Measurements from ENCODE around the gene GPRIN1. TPM values are rescaled to one million over a fixed set of nuclear protein-coding genes. Genes with fewer than 3 reads are reported as not detected.
A peak's percentile ranks its signal among the peaks of the same experiment; 100 is the strongest.
"Not testable (repeated sequence)": the region's sequence is repeated elsewhere in the genome, so short reads cannot be mapped to it uniquely, and the experiment has no call there.

GPRIN1 gene
- total RNA-seq, 1 donor from 2014 or later = 3.2 TPM

DNA sequence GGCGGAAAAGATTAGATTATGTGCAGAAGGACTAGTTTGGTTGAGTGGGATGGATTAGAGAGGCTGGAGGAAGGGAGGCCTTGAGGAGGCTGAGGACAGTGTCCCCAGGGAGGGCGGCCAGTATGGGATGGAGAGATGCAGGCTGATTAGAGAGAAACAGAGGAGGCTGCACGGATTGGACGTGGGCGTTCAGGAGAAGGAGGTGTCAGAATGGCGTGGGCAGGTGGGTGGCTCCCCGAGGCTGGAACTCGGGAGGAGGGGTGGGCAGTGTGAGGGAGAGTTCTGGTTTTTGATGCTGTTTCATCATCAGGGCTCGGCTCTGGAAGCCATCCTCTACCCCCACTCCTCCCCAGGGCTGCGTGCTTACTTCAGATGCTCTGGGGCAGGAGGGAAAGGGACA lies 47.8 kb downstream of the GPRIN1 start:
- H3K27ac Mint-ChIP-seq = no peak overlapping the region
- peaks cover 7% of the 10 kb centered on the region for H3K27me3 Mint-ChIP-seq (ENCODE audit: insufficient read depth)
- intact Hi-C loops (cut with micrococcal nuclease) = no loop called here
- no peak overlapping the region for H3K4me3 Mint-ChIP-seq
- H3K4me1 Mint-ChIP-seq (ENCODE audit: low read depth) = peaks cover 27% of the 10 kb centered on the region
- no peaks in the 10 kb centered on the region for H3K36me3 Mint-ChIP-seq (ENCODE audit: low read depth)
- no peak for DNase-seq (ENCODE audit: low spot score)
- no peaks in the 10 kb centered on the region for H3K9me3 Mint-ChIP-seq

DNA sequence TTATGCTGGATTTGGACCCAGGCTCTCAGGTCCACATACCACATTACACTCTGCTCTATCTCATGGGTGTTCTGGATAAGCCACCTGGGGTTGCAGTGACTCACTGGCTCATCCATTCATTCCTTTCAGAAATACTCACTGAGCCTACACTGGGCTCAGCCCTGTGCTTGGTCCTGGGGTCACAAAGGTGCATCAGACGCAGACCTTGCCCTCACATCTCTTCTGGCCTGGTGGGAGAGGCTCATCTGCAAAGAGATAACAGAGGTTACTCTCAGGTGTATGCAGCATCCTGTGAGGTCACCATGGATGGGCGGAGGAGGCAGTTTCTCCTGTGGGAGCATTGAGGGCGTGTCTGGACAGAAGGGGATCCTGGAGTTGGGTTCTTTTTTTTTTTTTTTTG lies 48.7 kb downstream of the GPRIN1 start:
- Mint-ChIP-seq H3K36me3 (ENCODE audit: low read depth) (no peaks in the 10 kb centered on the region), H3K27ac (no peak overlapping the region), H3K27me3 (ENCODE audit: insufficient read depth) (peaks cover 7% of the 10 kb centered on the region), H3K4me1 (ENCODE audit: low read depth) (peaks cover 27% of the 10 kb centered on the region), H3K9me3 (no peaks in the 10 kb centered on the region), H3K4me3 (no peak overlapping the region)
- intact Hi-C loops (cut with micrococcal nuclease) = no loop called here
- DNase-seq (ENCODE audit: low spot score) = no peak

DNA sequence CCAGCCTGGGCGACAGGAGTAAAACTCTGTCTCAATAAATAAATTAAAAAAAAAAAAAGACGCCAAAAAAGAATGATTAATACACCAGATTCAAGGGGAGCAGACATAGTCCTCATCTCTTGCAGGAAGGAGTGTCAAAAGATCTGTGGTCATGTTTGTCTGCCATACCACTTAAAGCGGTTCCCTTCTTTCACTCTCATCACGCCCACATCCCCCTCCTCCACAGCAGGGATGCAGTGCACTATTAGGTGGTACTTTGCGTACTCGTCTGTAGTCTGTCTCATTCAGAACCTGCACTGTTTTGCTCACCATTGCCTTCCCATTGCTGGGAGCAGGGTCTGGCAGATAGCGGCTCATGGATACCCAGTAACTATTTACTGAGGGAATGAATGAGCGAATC lies 49.6 kb downstream of the GPRIN1 start:
- Mint-ChIP-seq H3K4me1 (ENCODE audit: low read depth) (peaks cover 29% of the 10 kb centered on the region), H3K27me3 (ENCODE audit: insufficient read depth) (peaks cover 5% of the 10 kb centered on the region), H3K36me3 (ENCODE audit: low read depth) (no peaks in the 10 kb centered on the region), H3K27ac (no peak overlapping the region), H3K9me3 (no peaks in the 10 kb centered on the region), H3K4me3 (no peak overlapping the region)
- DNase-seq (ENCODE audit: low spot score) = no peak
- intact Hi-C loops (cut with micrococcal nuclease) = no loop called here

DNA sequence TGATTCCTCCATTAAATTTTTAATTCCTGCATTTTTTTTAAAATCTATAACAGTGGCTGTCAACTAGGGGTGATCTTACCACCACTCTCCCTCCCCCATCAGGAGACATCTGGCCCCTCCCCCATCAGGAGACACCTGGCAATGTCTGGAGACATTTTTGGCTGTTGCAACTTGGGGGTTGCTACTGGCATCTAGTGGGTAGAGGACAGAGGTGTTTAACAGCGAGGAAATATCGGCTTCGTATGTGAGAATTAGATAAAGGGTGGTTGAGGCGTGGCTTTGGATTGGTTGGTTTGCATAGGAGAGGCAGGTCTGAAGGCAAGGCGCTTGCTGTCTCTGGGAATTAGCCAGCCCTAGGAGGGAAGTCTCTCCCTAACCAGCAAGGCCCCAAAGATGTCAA lies 50.3 kb downstream of the GPRIN1 start:
- no peak overlapping the region for H3K27ac Mint-ChIP-seq
- H3K4me3 Mint-ChIP-seq = no peak overlapping the region
- H3K4me1 Mint-ChIP-seq (ENCODE audit: low read depth) = peaks cover 36% of the 10 kb centered on the region
- H3K9me3 Mint-ChIP-seq = no peaks in the 10 kb centered on the region
- intact Hi-C loops (cut with micrococcal nuclease) = no loop called here
- DNase-seq (ENCODE audit: low spot score) = no peak
- H3K27me3 Mint-ChIP-seq (ENCODE audit: insufficient read depth) = peaks cover 5% of the 10 kb centered on the region
- H3K36me3 Mint-ChIP-seq (ENCODE audit: low read depth) = no peaks in the 10 kb centered on the region

- Mint-ChIP-seq H3K4me1 (ENCODE audit: low read depth) (peaks cover 51% of the 10 kb centered on the region), H3K9me3 (no peaks in the 10 kb centered on the region), H3K27me3 (ENCODE audit: insufficient read depth) (peaks cover 8% of the 10 kb centered on the region), H3K4me3 (no peak overlapping the region), H3K36me3 (ENCODE audit: low read depth) (no peaks in the 10 kb centered on the region), H3K27ac (no peak overlapping the region)
- intact Hi-C loops (cut with micrococcal nuclease) = no loop called here
- no peak for DNase-seq (ENCODE audit: low spot score)
Observed at GRCh38 chr5:176557846-176558245, 52.1 kb downstream of the GPRIN1 start.

GRCh38 chr5:176553260-176554085 lies 56.5 kb downstream of the GPRIN1 start:
- DNase-seq (ENCODE audit: low spot score) = no peak
- intact Hi-C loops (cut with micrococcal nuclease) = no loop called here
- no peaks in the 10 kb centered on the region for H3K9me3 Mint-ChIP-seq
- H3K4me1 Mint-ChIP-seq (ENCODE audit: low read depth) = peaks cover 30% of the 10 kb centered on the region
- H3K27me3 Mint-ChIP-seq (ENCODE audit: insufficient read depth) = peaks cover 3% of the 10 kb centered on the region
- H3K36me3 Mint-ChIP-seq (ENCODE audit: low read depth) = no peaks in the 10 kb centered on the region
- no peak overlapping the region for H3K4me3 Mint-ChIP-seq
- no peak overlapping the region for H3K27ac Mint-ChIP-seq

DNA sequence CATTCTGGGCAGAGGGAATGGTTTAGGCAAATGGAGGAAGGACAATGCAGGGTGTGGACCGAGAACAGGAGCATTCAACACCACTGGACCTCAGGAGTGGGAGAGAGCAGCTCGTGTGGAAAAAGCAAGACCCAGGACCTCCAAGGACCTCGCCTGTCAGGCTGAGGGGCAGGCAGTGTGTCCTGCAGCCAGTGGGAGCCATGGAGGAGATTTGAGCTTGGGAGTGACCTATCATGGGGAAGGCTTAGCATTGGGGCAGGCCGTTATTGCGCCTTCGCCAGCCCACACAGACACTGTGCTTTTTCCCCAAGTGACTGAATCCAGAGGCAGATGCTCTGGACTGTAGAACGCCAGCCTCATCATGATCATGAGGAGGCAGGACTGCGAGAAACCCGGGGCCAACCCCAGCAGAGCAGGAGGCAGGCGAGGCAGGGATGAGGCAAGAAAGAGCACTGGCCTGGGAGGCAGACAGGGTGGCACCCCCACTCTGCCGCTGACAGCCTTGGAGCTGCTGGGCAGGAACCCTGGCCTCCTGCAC lies 57.6 kb downstream of the GPRIN1 start:
- Mint-ChIP-seq H3K9me3 (no peaks in the 10 kb centered on the region), H3K4me1 (ENCODE audit: low read depth) (peaks cover 35% of the 10 kb centered on the region), H3K36me3 (ENCODE audit: low read depth) (no peaks in the 10 kb centered on the region), H3K27me3 (ENCODE audit: insufficient read depth) (peaks cover 3% of the 10 kb centered on the region), H3K4me3 (no peak overlapping the region), H3K27ac (no peak overlapping the region)
- intact Hi-C loops (cut with micrococcal nuclease) = no loop called here
- no peak for DNase-seq (ENCODE audit: low spot score)

- H3K36me3 Mint-ChIP-seq (ENCODE audit: low read depth); H3K9me3 Mint-ChIP-seq; H3K27ac Mint-ChIP-seq; H3K27me3 Mint-ChIP-seq (ENCODE audit: insufficient read depth); DNase-seq (ENCODE audit: low spot score); H3K4me3 Mint-ChIP-seq; intact Hi-C loops (cut with micrococcal nuclease): not testable (repeated sequence)
- peaks cover 34% of the 10 kb centered on the region for H3K4me1 Mint-ChIP-seq (ENCODE audit: low read depth)
Observed at GRCh38 chr5:176550937-176551336, 59.0 kb downstream of the GPRIN1 start.

DNA sequence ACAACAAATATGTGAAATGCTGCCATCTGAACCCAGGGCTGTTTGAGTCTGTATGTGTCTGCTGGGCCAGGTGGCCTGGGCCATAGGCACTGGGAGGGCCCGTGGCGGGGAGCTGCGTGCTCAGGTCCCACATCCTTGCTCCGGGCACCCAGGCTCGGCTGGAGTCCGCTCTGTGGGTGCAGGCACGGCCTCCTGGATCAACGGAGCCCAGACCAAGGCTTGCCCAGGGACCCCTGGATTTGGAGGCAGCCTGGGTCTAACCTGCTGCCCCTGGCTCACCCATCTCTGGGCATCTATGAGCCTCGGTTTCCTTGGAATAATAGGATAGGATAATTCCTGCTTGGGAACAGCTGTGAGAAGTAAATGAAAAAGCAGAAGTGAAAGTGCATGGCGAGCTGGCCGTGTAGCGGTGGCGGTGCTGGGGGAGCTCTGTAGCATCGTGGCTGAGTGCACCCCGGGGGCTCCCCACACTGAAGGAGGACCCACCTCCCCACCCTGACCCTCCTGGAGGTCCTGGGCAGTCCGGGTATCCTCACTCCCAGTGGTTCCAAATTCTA lies 59.6 kb downstream of the GPRIN1 start:
- Mint-ChIP-seq H3K4me1 (ENCODE audit: low read depth) (peaks cover 29% of the 10 kb centered on the region), H3K27me3 (ENCODE audit: insufficient read depth) (peaks cover 3% of the 10 kb centered on the region), H3K4me3 (no peak overlapping the region), H3K36me3 (ENCODE audit: low read depth) (no peaks in the 10 kb centered on the region), H3K9me3 (no peaks in the 10 kb centered on the region), H3K27ac (no peak overlapping the region)
- no peak for DNase-seq (ENCODE audit: low spot score)
- intact Hi-C loops (cut with micrococcal nuclease) = no loop called here

- Mint-ChIP-seq H3K9me3 (no peaks in the 10 kb centered on the region), H3K4me1 (ENCODE audit: low read depth) (peaks cover 26% of the 10 kb centered on the region), H3K27ac (no peak overlapping the region), H3K27me3 (ENCODE audit: insufficient read depth) (peaks cover 3% of the 10 kb centered on the region), H3K4me3 (no peak overlapping the region), H3K36me3 (ENCODE audit: low read depth) (no peaks in the 10 kb centered on the region)
- intact Hi-C loops (cut with micrococcal nuclease) = no loop called here
- DNase-seq (ENCODE audit: low spot score) = no peak
Observed at GRCh38 chr5:176549871-176550270, 60.1 kb downstream of the GPRIN1 start.

- H3K36me3 Mint-ChIP-seq (ENCODE audit: low read depth) = no peaks in the 10 kb centered on the region
- no peak for DNase-seq (ENCODE audit: low spot score)
- H3K4me1 Mint-ChIP-seq (ENCODE audit: low read depth) = peaks cover 28% of the 10 kb centered on the region
- H3K27me3 Mint-ChIP-seq (ENCODE audit: insufficient read depth) = peaks cover 3% of the 10 kb centered on the region
- H3K9me3 Mint-ChIP-seq = no peaks in the 10 kb centered on the region
- H3K27ac Mint-ChIP-seq = no peak within 1 kb of the TSS
- no peak within 1 kb of the TSS for H3K4me3 Mint-ChIP-seq
- intact Hi-C loops (cut with micrococcal nuclease) = no loop called here
Observed at GRCh38 chr5:176548967-176549444, 61.0 kb downstream of the GPRIN1 start, which contains the start of gene CDHR2. CDHR2 (plus strand) TSS chr5:176549342; CDS start chr5:176565353, 16,011 bp downstream.

DNA sequence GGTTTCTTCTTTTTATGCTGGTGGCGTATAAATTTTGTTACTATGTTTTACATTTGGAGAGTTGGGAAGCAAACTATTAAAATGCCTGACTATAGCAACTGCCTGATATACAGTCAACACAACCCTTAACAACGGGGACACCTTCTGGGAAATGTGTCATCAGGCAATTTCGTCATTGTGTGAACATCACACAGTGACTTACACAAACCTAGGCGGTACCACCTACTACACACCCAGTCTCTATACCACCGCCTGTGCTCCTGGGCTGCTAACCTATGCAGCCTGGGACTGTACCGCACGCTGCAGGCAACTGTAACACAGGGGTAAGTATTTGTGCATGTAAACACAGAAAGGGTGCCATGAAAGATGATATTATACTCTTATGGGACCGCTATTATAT lies 62.2 kb downstream of the GPRIN1 start:
- no peaks in the 10 kb centered on the region for H3K36me3 Mint-ChIP-seq (ENCODE audit: low read depth)
- intact Hi-C loops (cut with micrococcal nuclease) = no loop called here
- peaks cover 16% of the 10 kb centered on the region for H3K4me1 Mint-ChIP-seq (ENCODE audit: low read depth)
- DNase-seq (ENCODE audit: low spot score) = no peak
- no peaks in the 10 kb centered on the region for H3K9me3 Mint-ChIP-seq
- no peak overlapping the region for H3K4me3 Mint-ChIP-seq
- H3K27ac Mint-ChIP-seq = peak overlapping the region; percentile 53
- H3K27me3 Mint-ChIP-seq (ENCODE audit: insufficient read depth) = no peaks in the 10 kb centered on the region
